ENCODE data around the gene SPATA2L.

GRCh38 chr16:89695875-89696669 lies 5.4 kb downstream of the SPATA2L start:
- TF ChIP-seq EZH2 (IDR thresholded peaks at IDR 0.05; ENCODE audit: insufficient read depth, low read length), result no peak
- TF ChIP-seq CTCF (IDR thresholded peaks at IDR 0.05; ENCODE audit: insufficient read depth, low read depth, low read length), result no peak
